ENCODE measurements around the gene PDLIM3. TPM values are rescaled to one million over a fixed set of nuclear protein-coding genes. Genes with fewer than 3 reads are reported as not detected.

The PDLIM3 gene
- total and polyA plus RNA-seq, 2 experiments from 2014 or later, result 8.5 to 18.0 TPM

GRCh38 chr4:185566972-185567371, 31.7 kb upstream of the PDLIM3 start:
- no peaks in the 10 kb centered on the region; the same call in 1 of the 2 replicates for H4K20me1 ChIP-seq (replicated peaks; ENCODE audit: insufficient read depth)
- Mint-ChIP-seq H3K27me3 (ENCODE audit: insufficient read depth, low read depth, poor library complexity) (peaks cover 5% of the 10 kb centered on the region), H3K36me3 (ENCODE audit: low read depth) (peaks cover 8% of the 10 kb centered on the region; the same call in 2 of the 3 replicates), H3K27ac (no peak overlapping the region), H3K4me3 (no peak overlapping the region), H3K4me1 (no peaks in the 10 kb centered on the region), H3K9me3 (peaks cover 14% of the 10 kb centered on the region)
- no peaks in the 10 kb centered on the region for H3F3A ChIP-seq (replicated peaks; ENCODE audit: low read depth)
- no peaks in the 10 kb centered on the region for H3K4me1 ChIP-seq (ENCODE audit: insufficient read depth)
- H3K27me3 ChIP-seq (ENCODE audit: insufficient read depth), result no peaks in the 10 kb centered on the region
- peak overlapping the region; percentile 28; the same call in 1 of the 2 replicates for H2AFZ ChIP-seq
- H3K4me3 ChIP-seq, result no peak overlapping the region
- no peak overlapping the region for H3K4me2 ChIP-seq
- H3K79me2 ChIP-seq (replicated peaks; ENCODE audit: insufficient read depth), result no peaks in the 10 kb centered on the region
- DNase-seq (ENCODE audit: low spot score), result no peak
- ATAC-seq, result no peak
- no peak overlapping the region for H3K27ac ChIP-seq (ENCODE audit: low read depth)
- TF ChIP-seq EZH2 (IDR thresholded peaks at IDR 0.05; ENCODE audit: low read depth, unreplicated experiment) (no peak), STAT1 (IDR thresholded peaks at IDR 0.05; ENCODE audit: unreplicated experiment) (no peak), JUNB (IDR thresholded peaks at IDR 0.05; ENCODE audit: unreplicated experiment) (no peak), CREB1 (CRISPR knock-in tag; IDR thresholded peaks at IDR 0.05; ENCODE audit: low read depth) (no peak), NANOG (IDR thresholded peaks at IDR 0.05; ENCODE audit: borderline replicate concordance) (no peak), ETS1 (IDR thresholded peaks at IDR 0.05) (no peak), CTCF (conservative IDR thresholded peaks at IDR 0.05; ENCODE audit: low read depth in 2 of 2) (no peak), POLR2AphosphoS5 (IDR thresholded peaks at IDR 0.05; ENCODE audit: low read depth) (no peak), EZH2phosphoT487 (IDR thresholded peaks at IDR 0.05; ENCODE audit: unreplicated experiment) (no peak), ZNF331 (CRISPR knock-in tag; IDR thresholded peaks at IDR 0.05; ENCODE audit: low read depth) (no peak)
- H3K36me3 ChIP-seq (ENCODE audit: insufficient read depth), result no peaks in the 10 kb centered on the region
- 0 out of 2 replicates have a peak, but pooled peaks cover 4% of the 10 kb centered on the region for H3K9me2 ChIP-seq (ENCODE audit: insufficient read depth)

DNA sequence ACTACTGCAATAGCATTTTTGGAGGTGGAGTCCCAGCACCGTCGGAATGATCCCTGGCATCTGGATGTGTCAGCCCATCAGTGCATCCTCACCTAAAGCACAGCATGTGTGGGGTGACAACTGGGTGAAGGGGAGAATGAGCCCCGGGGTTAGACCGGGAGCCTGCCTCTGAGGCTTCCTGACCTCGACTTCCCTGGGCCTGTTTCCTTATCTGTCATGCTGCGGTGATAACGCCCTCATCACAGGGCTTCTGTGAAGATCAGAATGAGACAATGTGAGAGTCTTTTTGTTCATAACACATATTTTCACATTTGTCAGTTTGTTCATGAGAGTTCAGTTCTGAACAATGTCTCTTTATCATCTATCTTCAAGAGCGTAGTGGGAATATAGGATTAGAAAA, 31.1 kb upstream of the PDLIM3 start:
- Histone ChIP-seq H3K36me3 (ENCODE audit: insufficient read depth) (no peaks in the 10 kb centered on the region), H3K27me3 (ENCODE audit: insufficient read depth) (no peaks in the 10 kb centered on the region), H2AFZ (no peak overlapping the region), H3K4me1 (ENCODE audit: insufficient read depth) (no peaks in the 10 kb centered on the region), H3K4me3 (no peak overlapping the region), H3K4me2 (no peak overlapping the region), H3K9me2 (ENCODE audit: insufficient read depth) (0 out of 2 replicates have a peak, but pooled peaks cover 7% of the 10 kb centered on the region), H4K20me1 (replicated peaks; ENCODE audit: insufficient read depth) (no peaks in the 10 kb centered on the region; the same call in 1 of the 2 replicates), H3K27ac (ENCODE audit: low read depth) (no peak overlapping the region), H3K79me2 (replicated peaks; ENCODE audit: insufficient read depth) (no peaks in the 10 kb centered on the region), H3F3A (replicated peaks; ENCODE audit: low read depth) (no peaks in the 10 kb centered on the region)
- no peak for DNase-seq (ENCODE audit: low spot score)
- no peaks in the 10 kb centered on the region for H3K4me1 Mint-ChIP-seq
- no peak for TF ChIP-seq JUNB (IDR thresholded peaks at IDR 0.05; ENCODE audit: unreplicated experiment)
- H3K27me3 Mint-ChIP-seq (ENCODE audit: insufficient read depth, low read depth, poor library complexity), result peaks cover 5% of the 10 kb centered on the region
- H3K27ac Mint-ChIP-seq, result no peak overlapping the region
- peaks cover 8% of the 10 kb centered on the region; the same call in 2 of the 3 replicates for H3K36me3 Mint-ChIP-seq (ENCODE audit: low read depth)
- H3K4me3 Mint-ChIP-seq, result no peak overlapping the region
- no peak for ATAC-seq
- H3K9me3 Mint-ChIP-seq, result peaks cover 14% of the 10 kb centered on the region

All from GM23338 (cell line).